ENCODE results near the gene RABGEF1.

- no peak for TF ChIP-seq POLR2A (IDR thresholded peaks at IDR 0.05)
- no peak for TF ChIP-seq CTCF (IDR thresholded peaks at IDR 0.05)
Measured at GRCh38 chr7:66839814-66840213, 99.3 kb downstream of the RABGEF1 start.

Data from uterus (tissue), 2 donors.